Measurements from ENCODE around the gene INHBC. TPM values are rescaled to one million over a fixed set of nuclear protein-coding genes. Genes with fewer than 3 reads are reported as not detected.

INHBC gene, protein sequence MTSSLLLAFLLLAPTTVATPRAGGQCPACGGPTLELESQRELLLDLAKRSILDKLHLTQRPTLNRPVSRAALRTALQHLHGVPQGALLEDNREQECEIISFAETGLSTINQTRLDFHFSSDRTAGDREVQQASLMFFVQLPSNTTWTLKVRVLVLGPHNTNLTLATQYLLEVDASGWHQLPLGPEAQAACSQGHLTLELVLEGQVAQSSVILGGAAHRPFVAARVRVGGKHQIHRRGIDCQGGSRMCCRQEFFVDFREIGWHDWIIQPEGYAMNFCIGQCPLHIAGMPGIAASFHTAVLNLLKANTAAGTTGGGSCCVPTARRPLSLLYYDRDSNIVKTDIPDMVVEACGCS
- not detected for total RNA-seq
- long read RNA-seq = 0 reads

DNA sequence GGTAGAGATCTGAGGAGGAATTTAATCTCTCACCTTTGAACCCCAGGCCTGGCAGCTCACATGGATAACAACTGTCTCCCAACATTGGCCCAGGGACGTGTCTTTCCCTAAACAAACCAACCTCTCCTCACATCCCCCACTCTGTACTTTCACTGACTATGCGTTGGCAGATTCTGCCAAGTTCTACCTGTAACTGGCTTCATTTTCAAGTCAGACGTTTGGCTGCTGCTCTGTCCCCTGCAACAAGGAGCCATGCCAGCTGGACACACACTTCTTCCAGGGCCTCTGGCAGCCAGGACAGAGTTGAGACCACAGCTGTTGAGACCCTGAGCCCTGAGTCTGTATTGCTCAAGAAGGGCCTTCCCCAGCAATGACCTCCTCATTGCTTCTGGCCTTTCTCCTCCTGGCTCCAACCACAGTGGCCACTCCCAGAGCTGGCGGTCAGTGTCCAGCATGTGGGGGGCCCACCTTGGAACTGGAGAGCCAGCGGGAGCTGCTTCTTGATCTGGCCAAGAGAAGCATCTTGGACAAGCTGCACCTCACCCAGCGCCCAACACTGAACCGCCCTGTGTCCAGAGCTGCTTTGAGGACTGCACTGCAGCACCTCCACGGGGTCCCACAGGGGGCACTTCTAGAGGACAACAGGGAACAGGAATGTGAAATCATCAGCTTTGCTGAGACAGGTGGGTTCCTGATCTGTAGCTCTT lies at the start of gene INHBC:
TSS of gene INHBC (plus strand) at position 268 of the 707 bp plus-strand sequence. CDS start at position 371, 103 bp downstream.
- H3K27ac ChIP-seq (replicated peaks) = no peak within 1 kb of the TSS
- no peak within 1 kb of the TSS for H3K4me3 ChIP-seq
- TF ChIP-seq, protein P1, sequence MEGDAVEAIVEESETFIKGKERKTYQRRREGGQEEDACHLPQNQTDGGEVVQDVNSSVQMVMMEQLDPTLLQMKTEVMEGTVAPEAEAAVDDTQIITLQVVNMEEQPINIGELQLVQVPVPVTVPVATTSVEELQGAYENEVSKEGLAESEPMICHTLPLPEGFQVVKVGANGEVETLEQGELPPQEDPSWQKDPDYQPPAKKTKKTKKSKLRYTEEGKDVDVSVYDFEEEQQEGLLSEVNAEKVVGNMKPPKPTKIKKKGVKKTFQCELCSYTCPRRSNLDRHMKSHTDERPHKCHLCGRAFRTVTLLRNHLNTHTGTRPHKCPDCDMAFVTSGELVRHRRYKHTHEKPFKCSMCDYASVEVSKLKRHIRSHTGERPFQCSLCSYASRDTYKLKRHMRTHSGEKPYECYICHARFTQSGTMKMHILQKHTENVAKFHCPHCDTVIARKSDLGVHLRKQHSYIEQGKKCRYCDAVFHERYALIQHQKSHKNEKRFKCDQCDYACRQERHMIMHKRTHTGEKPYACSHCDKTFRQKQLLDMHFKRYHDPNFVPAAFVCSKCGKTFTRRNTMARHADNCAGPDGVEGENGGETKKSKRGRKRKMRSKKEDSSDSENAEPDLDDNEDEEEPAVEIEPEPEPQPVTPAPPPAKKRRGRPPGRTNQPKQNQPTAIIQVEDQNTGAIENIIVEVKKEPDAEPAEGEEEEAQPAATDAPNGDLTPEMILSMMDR (IDR thresholded peaks at IDR 0.05; ENCODE audit: borderline replicate concordance) = no peak
- H3K9me3 ChIP-seq (replicated peaks) = no peaks in the 10 kb centered on the region
- peaks cover 10% of the 10 kb centered on the region for H3K4me1 ChIP-seq
- intact Hi-C loops (cut with micrococcal nuclease) = no loop called here
- no peaks in the 10 kb centered on the region for H3K27me3 ChIP-seq (ENCODE audit: low read depth)
- DNase-seq = no peak
- H3K36me3 ChIP-seq = no peaks in the 10 kb centered on the region

DNA sequence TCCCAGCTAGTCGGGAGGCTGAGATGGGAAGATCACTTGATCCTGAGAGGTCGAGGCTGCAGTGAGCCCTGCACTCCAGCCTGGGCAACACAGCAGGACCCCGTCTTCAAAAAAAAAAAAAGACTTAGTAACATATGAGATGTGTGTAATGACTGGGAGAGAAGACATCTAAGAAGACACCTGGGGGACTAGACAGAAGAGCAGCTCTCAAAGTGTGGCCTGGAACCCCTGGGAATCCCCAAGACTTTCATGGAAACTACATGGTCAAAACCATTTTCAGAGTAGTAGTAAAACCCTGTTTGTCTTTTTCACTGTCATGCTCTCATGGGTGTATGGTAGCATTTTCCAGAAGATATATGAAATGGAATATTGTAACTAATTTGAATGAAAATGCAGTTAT lies 49.0 kb upstream of the INHBC start:
- Histone ChIP-seq H3K36me3 (peaks cover 23% of the 10 kb centered on the region), H3K9me3 (replicated peaks) (no peaks in the 10 kb centered on the region), H3K27ac (replicated peaks) (no peak overlapping the region), H3K4me1 (peaks cover 26% of the 10 kb centered on the region), H3K27me3 (ENCODE audit: low read depth) (no peaks in the 10 kb centered on the region), H3K4me3 (no peak overlapping the region)
- DNase-seq = no peak
- TF ChIP-seq, protein P1 (IDR thresholded peaks at IDR 0.05; ENCODE audit: borderline replicate concordance) = no peak
- intact Hi-C loops (cut with micrococcal nuclease) = no loop called here

DNA sequence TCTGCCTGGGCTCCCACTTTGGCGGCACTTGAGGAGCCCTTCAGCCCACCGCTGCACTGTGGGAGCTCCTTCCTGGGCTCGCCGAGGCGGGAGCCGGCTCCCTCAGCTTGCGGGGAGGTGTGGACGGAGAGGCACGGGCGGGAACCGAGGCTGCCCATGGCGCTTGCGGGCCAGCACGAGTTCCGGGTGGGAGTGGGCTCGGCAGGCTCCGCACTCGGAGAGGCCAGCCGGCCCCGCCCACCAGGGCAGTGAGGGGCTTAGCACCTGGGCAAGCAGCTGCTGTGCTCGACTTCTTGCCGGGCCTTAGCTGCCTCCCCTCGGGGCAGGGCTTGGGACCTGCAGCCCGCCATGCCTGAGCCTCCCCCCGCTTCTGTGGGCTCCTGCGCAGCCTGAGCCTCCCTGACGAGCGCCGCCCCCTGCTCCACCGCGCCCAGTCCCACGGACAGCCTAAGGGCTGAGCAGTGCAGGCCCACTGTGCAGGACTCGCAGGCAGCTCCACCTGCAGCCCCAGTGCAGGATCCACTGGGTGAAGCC lies 48.3 kb upstream of the INHBC start:
- TF ChIP-seq, protein P1 (IDR thresholded peaks at IDR 0.05; ENCODE audit: borderline replicate concordance) = no peak

GRCh38 chr12:57388425-57388824 lies 46.2 kb upstream of the INHBC start:
- H3K4me3 ChIP-seq = no peak overlapping the region
- intact Hi-C loops (cut with micrococcal nuclease) = no loop called here
- H3K36me3 ChIP-seq = peaks cover 15% of the 10 kb centered on the region
- peaks cover 26% of the 10 kb centered on the region for H3K4me1 ChIP-seq
- DNase-seq = no peak
- TF ChIP-seq, protein P1 (IDR thresholded peaks at IDR 0.05; ENCODE audit: borderline replicate concordance) = no peak
- H3K27me3 ChIP-seq (ENCODE audit: low read depth) = no peaks in the 10 kb centered on the region
- peak overlapping the region; percentile 43 for H3K27ac ChIP-seq (replicated peaks)
- H3K9me3 ChIP-seq (replicated peaks) = no peaks in the 10 kb centered on the region

More for the DNA sequence above, 48.3 kb upstream of the INHBC start:
- Histone ChIP-seq H3K27me3 (ENCODE audit: low read depth) (no peaks in the 10 kb centered on the region), H3K4me3 (no peak overlapping the region), H3K36me3 (peaks cover 18% of the 10 kb centered on the region), H3K9me3 (replicated peaks) (no peaks in the 10 kb centered on the region), H3K4me1 (peaks cover 26% of the 10 kb centered on the region), H3K27ac (replicated peaks) (no peak overlapping the region)
- intact Hi-C loops (cut with micrococcal nuclease) = no loop called here
- no peak for DNase-seq

DNA sequence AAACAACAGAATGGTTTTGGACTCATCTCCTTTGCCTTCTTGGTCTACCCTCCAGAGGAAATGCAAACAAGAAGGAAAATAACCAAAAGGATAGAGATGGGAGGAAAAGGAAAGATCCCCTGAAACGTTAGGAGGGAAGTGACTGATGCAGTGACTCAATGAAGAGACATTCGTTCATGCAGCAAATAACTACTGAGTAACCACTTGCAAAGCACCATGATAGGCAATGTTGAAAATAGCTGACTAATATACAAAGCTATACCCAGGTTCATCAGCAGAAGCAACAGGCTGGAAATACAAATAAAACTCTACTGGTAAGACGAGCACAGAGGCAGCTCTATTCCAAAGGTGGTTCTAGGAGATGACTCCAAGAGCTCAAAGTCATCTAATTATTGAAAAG lies 45.6 kb upstream of the INHBC start:
- Histone ChIP-seq H3K9me3 (replicated peaks) (no peaks in the 10 kb centered on the region), H3K27me3 (ENCODE audit: low read depth) (no peaks in the 10 kb centered on the region), H3K36me3 (peaks cover 20% of the 10 kb centered on the region), H3K27ac (replicated peaks) (peak overlapping the region; percentile 43), H3K4me1 (peaks cover 26% of the 10 kb centered on the region), H3K4me3 (no peak overlapping the region)
- intact Hi-C loops (cut with micrococcal nuclease) = no loop called here
- DNase-seq = no peak
- TF ChIP-seq, protein P1 (IDR thresholded peaks at IDR 0.05; ENCODE audit: borderline replicate concordance) = no peak

Measured in left ventricle myocardium inferior (tissue), 1 donor.